ENCODE measurements around the gene TMEM52.

Gene TMEM52

GRCh38 chr1:1906185-1907097 is 12.6 kb downstream of the TMEM52 start (continued):
- TF ChIP-seq ZNF398 (tag by site-specific recombination; IDR thresholded peaks at IDR 0.05) (no peak), ZNF26 (tag by site-specific recombination; IDR thresholded peaks at IDR 0.05) (no peak), ZNF391 (tag by site-specific recombination; IDR thresholded peaks at IDR 0.05; ENCODE audit: borderline replicate concordance, low read depth) (peak; percentile 45; the same call in 1 of the 2 replicates), ZNF626 (tag by site-specific recombination; IDR thresholded peaks at IDR 0.05) (no peak), ZFP69B (tag by site-specific recombination; IDR thresholded peaks at IDR 0.05) (0 out of 2 replicates have a peak, but pooled peaks have one; percentile 20), ZNF621 (tag by site-specific recombination; IDR thresholded peaks at IDR 0.05) (no peak), ZNF544 (tag by site-specific recombination; IDR thresholded peaks at IDR 0.05) (no peak), ZNF521 (tag by site-specific recombination; IDR thresholded peaks at IDR 0.05) (no peak), ZNF214 (tag by site-specific recombination; IDR thresholded peaks at IDR 0.05; ENCODE audit: borderline replicate concordance) (no peak), ZNF211 (tag by site-specific recombination; IDR thresholded peaks at IDR 0.05; ENCODE audit: low read depth) (no peak), ZNF266 (tag by site-specific recombination; IDR thresholded peaks at IDR 0.05; ENCODE audit: low read depth) (no peak), ZSCAN30 (tag by site-specific recombination; IDR thresholded peaks at IDR 0.05) (no peak), KLF8 (tag by site-specific recombination; IDR thresholded peaks at IDR 0.05) (peak; percentile 49; the same call in 1 of the 2 replicates), ZNF518A (tag by site-specific recombination; conservative IDR thresholded peaks at IDR 0.05; ENCODE audit: low read depth) (no peak), SP3 (tag by site-specific recombination; IDR thresholded peaks at IDR 0.05) (no peak), ZNF221 (tag by site-specific recombination; IDR thresholded peaks at IDR 0.05; ENCODE audit: borderline replicate concordance) (no peak), ZNF548 (tag by site-specific recombination; IDR thresholded peaks at IDR 0.05) (no peak), ZBTB49 (tag by site-specific recombination; IDR thresholded peaks at IDR 0.05; ENCODE audit: low read depth) (no peak), ZIC2 (tag by site-specific recombination; IDR thresholded peaks at IDR 0.05) (peak; percentile 85), ZNF169 (tag by site-specific recombination; IDR thresholded peaks at IDR 0.05) (no peak), ZFHX2 (tag by site-specific recombination; conservative IDR thresholded peaks at IDR 0.05) (no peak), ZNF692 (tag by site-specific recombination; IDR thresholded peaks at IDR 0.05) (0 out of 2 replicates have a peak, but pooled peaks have one; percentile 28), ZNF600 (tag by site-specific recombination; IDR thresholded peaks at IDR 0.05) (peak; percentile 74), ELK4 (IDR thresholded peaks at IDR 0.05; ENCODE audit: borderline replicate concordance, low read depth, low read length) (no peak), ZNF48 (tag by site-specific recombination; IDR thresholded peaks at IDR 0.05) (no peak)
